H9 (cell line): ENCODE measurements around the gene CTNS. TPM values are rescaled to one million over a fixed set of nuclear protein-coding genes. Genes with fewer than 3 reads are reported as not detected.

Source experiments
- DNase-seq: peaks from one replicate; pipeline ENCODE4 v3.0.0-alpha.2; 2017
- H2AFZ ChIP-seq: one replicate; pipeline ENCODE4 v1.6.1; 2013; ENCODE audit warnings: mild to moderate bottlenecking, low read length, control low read depth, moderate library complexity
- H2AK5ac ChIP-seq: 2 replicates; pipeline ENCODE4 v1.6.1; 2013; ENCODE audit warnings: low read length, control low read depth, mixed read lengths; ENCODE audit not compliant: insufficient read length
- H2BK120ac ChIP-seq: one replicate; pipeline ENCODE4 v1.6.1; 2013; ENCODE audit warnings: low read depth, mild to moderate bottlenecking, low read length, control low read depth, inconsistent platforms; ENCODE audit not compliant: poor library complexity, severe bottlenecking
- H2BK12ac ChIP-seq: 2 replicates; pipeline ENCODE4 v1.6.1; 2013; ENCODE audit warnings: low read length, control low read depth, mixed read lengths, low read depth; ENCODE audit not compliant: insufficient read length
- H2BK15ac ChIP-seq: 2 replicates; pipeline ENCODE4 v1.6.1; 2013; ENCODE audit warnings: low read depth, low read length, control low read depth
- H2BK20ac ChIP-seq: one replicate; pipeline ENCODE4 v1.6.1; 2013; ENCODE audit warnings: low read depth, mild to moderate bottlenecking, low read length, control low read depth, inconsistent platforms; ENCODE audit not compliant: poor library complexity, severe bottlenecking
- H2BK5ac ChIP-seq: 2 replicates; pipeline ENCODE4 v1.6.1; 2013; ENCODE audit warnings: low read length, control low read depth, mixed read lengths; ENCODE audit not compliant: insufficient read length
- H3K14ac ChIP-seq: 2 replicates; pipeline ENCODE4 v1.6.1; 2013; ENCODE audit warnings: low read length, control low read depth; ENCODE audit not compliant: insufficient read depth
- H3K18ac ChIP-seq: 2 replicates; pipeline ENCODE4 v1.6.1; 2013; ENCODE audit warnings: low read depth, mild to moderate bottlenecking, mixed read lengths, low read length, control low read depth; ENCODE audit not compliant: insufficient read length
- H3K23ac ChIP-seq: 2 replicates; pipeline ENCODE4 v1.6.1; 2013; ENCODE audit warnings: low read length, control low read depth, mixed read lengths, low read depth; ENCODE audit not compliant: insufficient read length
- H3K23me2 ChIP-seq: 2 replicates; pipeline ENCODE4 v1.6.1; 2013; ENCODE audit warnings: low read depth, mild to moderate bottlenecking, mixed read lengths, low read length, control low read depth; ENCODE audit not compliant: insufficient read length, poor library complexity, severe bottlenecking
- H3K27ac ChIP-seq: 2 replicates; pipeline ENCODE4 v1.5.1; 2013; ENCODE audit warnings: low read length, control low read depth, mixed read lengths, low read depth; ENCODE audit not compliant: insufficient read length
- H3K27me3 ChIP-seq: 2 replicates; pipeline ENCODE4 v1.6.1; 2013; ENCODE audit warnings: low read length, control low read depth, inconsistent platforms; ENCODE audit not compliant: insufficient read depth
- H3K4ac ChIP-seq: 2 replicates; pipeline ENCODE4 v1.6.1; 2013; ENCODE audit warnings: low read depth, mild to moderate bottlenecking, control low read depth, inconsistent platforms, low read length, moderate library complexity
- H3K4me1 ChIP-seq: 2 replicates; pipeline ENCODE4 v1.6.1; 2013; ENCODE audit warnings: low read length, control low read depth, inconsistent platforms; ENCODE audit not compliant: insufficient read depth
- H3K4me2 ChIP-seq: 2 replicates; pipeline ENCODE4 v1.6.1; 2013; ENCODE audit warnings: low read length, control low read depth, mixed read lengths; ENCODE audit not compliant: insufficient read length, insufficient read depth
- H3K56ac ChIP-seq: 2 replicates; pipeline ENCODE4 v1.6.1; 2013; ENCODE audit warnings: low read depth, mild to moderate bottlenecking, mixed read lengths, low read length, control low read depth; ENCODE audit not compliant: insufficient read length
- H3K79me1 ChIP-seq: 2 replicates; pipeline ENCODE4 v1.6.1; 2013; ENCODE audit warnings: low read depth, mild to moderate bottlenecking, moderate library complexity, low read length, control low read depth, inconsistent platforms; ENCODE audit not compliant: insufficient read depth, poor library complexity, severe bottlenecking
- H3K79me2 ChIP-seq: 2 replicates; pipeline ENCODE4 v1.6.1; 2013; ENCODE audit warnings: low read length, control low read depth, inconsistent platforms; ENCODE audit not compliant: insufficient read depth
- H3K9ac ChIP-seq: 2 replicates; pipeline ENCODE4 v1.6.1; 2013; ENCODE audit warnings: low read length, control low read depth, mixed read lengths; ENCODE audit not compliant: insufficient read length; ENCODE audit errors: extremely low read depth
- H3K9me3 ChIP-seq: one replicate; pipeline ENCODE4 v1.6.1; 2013; ENCODE audit warnings: low read depth, low read length, inconsistent platforms; ENCODE audit not compliant: control insufficient read depth
- H3T11ph ChIP-seq: one replicate; pipeline ENCODE4 v1.6.1; 2013; ENCODE audit warnings: mild to moderate bottlenecking, low read length, control low read depth, inconsistent platforms
- H4K20me1 ChIP-seq: one replicate; pipeline ENCODE4 v1.6.1; 2013; ENCODE audit not compliant: control insufficient read depth, insufficient read length, insufficient read depth
- H4K5ac ChIP-seq: 2 replicates; pipeline ENCODE4 v1.6.1; 2013; ENCODE audit warnings: low read depth, mild to moderate bottlenecking, mixed read lengths, low read length, control low read depth; ENCODE audit not compliant: insufficient read length
- H4K8ac ChIP-seq: replicated peaks from 2 replicates; pipeline ENCODE4 v1.6.1; 2013; ENCODE audit warnings: low read length, control low read depth, mixed read lengths, low read depth; ENCODE audit not compliant: insufficient read length
- H4K91ac ChIP-seq: 2 replicates; pipeline ENCODE4 v1.6.1; 2013; ENCODE audit warnings: low read depth, mild to moderate bottlenecking, moderate library complexity, mixed read lengths, low read length, control low read depth; ENCODE audit not compliant: insufficient read length
- H3K27ac Mint-ChIP-seq, 3 experiments: 2 replicates in 2 of 3; 3 replicates in 1 of 3; pipeline ENCODE4 v1.8.0; 2020 to 2021; ENCODE audit warnings: mixed read lengths in 3 of 3, mild to moderate bottlenecking in 1 of 3, moderate library complexity in 1 of 3
- H3K27me3 Mint-ChIP-seq: 2 replicates; pipeline ENCODE4 v1.8.0; 2021; ENCODE audit warnings: low read depth, mild to moderate bottlenecking, moderate library complexity, mixed read lengths
- H3K36me3 Mint-ChIP-seq, 3 experiments: 2 replicates in 2 of 3; 3 replicates in 1 of 3; pipeline ENCODE4 v1.8.0; 2020 to 2021; ENCODE audit warnings: low read depth in 3 of 3, mixed read lengths in 3 of 3; ENCODE audit not compliant: insufficient read depth in 1 of 3
- H3K4me1 Mint-ChIP-seq, 2 experiments: 2 replicates each; pipeline ENCODE4 v1.8.0; 2020; ENCODE audit warnings: mixed read lengths in 2 of 2
- H3K4me3 Mint-ChIP-seq, 2 experiments: 2 replicates in 1 of 2; 3 replicates in 1 of 2; pipeline ENCODE4 v1.8.0; 2020 to 2021; ENCODE audit warnings: mild to moderate bottlenecking in 2 of 2, mixed read lengths in 2 of 2, moderate library complexity in 1 of 2
- H3K9me3 Mint-ChIP-seq, 2 experiments: 2 replicates in 1 of 2; 3 replicates in 1 of 2; pipeline ENCODE4 v1.8.0; 2020; ENCODE audit warnings: mild to moderate bottlenecking in 2 of 2, mixed read lengths in 2 of 2, moderate library complexity in 1 of 2
- CTCF ChIP-seq: fragments of 200-600 bp; sonication (generic); conservative IDR thresholded peaks from 3 replicates; pipeline ENCODE4 v1.8.0; 2021; ENCODE audit warnings: antibody characterized with exemption, mild to moderate bottlenecking
- WGBS: extraction: QIAGEN DNeasy Blood & Tissue Kit; methylation state at CpG from one replicate; pipeline ENCODE4 v1.1.7; 2013; ENCODE audit warnings: missing lambda C conversion rate, low lambda C conversion rate, mixed read lengths; ENCODE audit not compliant: insufficient read length; ENCODE audit errors: extremely low coverage; 5-methylcytosine and 5-hydroxymethylcytosine counted together
- total RNA-seq: library from RNA; stranded (reverse); gene quantifications from 2 replicates; pipeline ENCODE4 v1.2.1, GENCODE V29; 2021

CTNS gene
- total RNA-seq, 1 experiment from 2014 or later: 12.8 TPM

GRCh38 chr17:3596804-3597464, 39.6 kb upstream of the CTNS start:
- no peak overlapping the region for H2BK20ac ChIP-seq
- no peak overlapping the region for H2AFZ ChIP-seq
- H2BK15ac ChIP-seq: no peak overlapping the region
- H4K5ac ChIP-seq: no peak overlapping the region
- H3K79me1 ChIP-seq: no peaks in the 10 kb centered on the region
- no peak overlapping the region for H2BK12ac ChIP-seq
- no peak for DNase-seq
- H3K4me3 Mint-ChIP-seq: no peak overlapping the region
- peaks cover 0 to 4% (median 0%) of the 10 kb centered on the region in 3 experiments; a peak in 2 of 7 replicates for H3K36me3 Mint-ChIP-seq
- no peak overlapping the region; the same call in 1 of the 2 replicates for H3K14ac ChIP-seq
- no peaks in the 10 kb centered on the region for H3K27me3 Mint-ChIP-seq
- H3K18ac ChIP-seq: no peak overlapping the region
- no peaks in the 10 kb centered on the region for H3K9me3 Mint-ChIP-seq
- no peak overlapping the region for H3K4ac ChIP-seq
- no peak overlapping the region for H3T11ph ChIP-seq
- no peak overlapping the region for H2BK5ac ChIP-seq
- TF ChIP-seq CTCF: 0 out of 3 replicates have a peak, but pooled peaks have one; percentile 10
- H4K8ac ChIP-seq: no peak overlapping the region
- H2BK120ac ChIP-seq: no peak overlapping the region
- no peak overlapping the region for H3K9ac ChIP-seq
- no peak overlapping the region for H4K91ac ChIP-seq
- no peaks in the 10 kb centered on the region for H3K9me3 ChIP-seq
- no peak overlapping the region for H3K27ac ChIP-seq
- no peaks in the 10 kb centered on the region for H3K23me2 ChIP-seq
- H3K79me2 ChIP-seq: no peaks in the 10 kb centered on the region
- no peaks in the 10 kb centered on the region for H4K20me1 ChIP-seq
- H3K4me1 Mint-ChIP-seq: peaks cover 2% of the 10 kb centered on the region in 2 experiments; a peak in 3 of 4 replicates
- WGBS: no CpG with 5 or more reads among the region's 27 CpGs
- H3K27ac Mint-ChIP-seq: peak overlapping the region in 2 of 3 experiments; percentile 68 to 73; a peak in 1 of 7 replicates
- H3K27me3 ChIP-seq: no peaks in the 10 kb centered on the region
- H3K4me1 ChIP-seq: no peaks in the 10 kb centered on the region
- H3K4me2 ChIP-seq: no peak overlapping the region
- H2AK5ac ChIP-seq: no peak overlapping the region
- no peak overlapping the region for H3K56ac ChIP-seq
- no peak overlapping the region for H3K23ac ChIP-seq
